ENCODE data around the gene CERK.
"Not testable (repeated sequence)": the region's sequence is repeated elsewhere in the genome, so short reads cannot be mapped to it uniquely, and the experiment has no call there.

Gene CERK

DNA sequence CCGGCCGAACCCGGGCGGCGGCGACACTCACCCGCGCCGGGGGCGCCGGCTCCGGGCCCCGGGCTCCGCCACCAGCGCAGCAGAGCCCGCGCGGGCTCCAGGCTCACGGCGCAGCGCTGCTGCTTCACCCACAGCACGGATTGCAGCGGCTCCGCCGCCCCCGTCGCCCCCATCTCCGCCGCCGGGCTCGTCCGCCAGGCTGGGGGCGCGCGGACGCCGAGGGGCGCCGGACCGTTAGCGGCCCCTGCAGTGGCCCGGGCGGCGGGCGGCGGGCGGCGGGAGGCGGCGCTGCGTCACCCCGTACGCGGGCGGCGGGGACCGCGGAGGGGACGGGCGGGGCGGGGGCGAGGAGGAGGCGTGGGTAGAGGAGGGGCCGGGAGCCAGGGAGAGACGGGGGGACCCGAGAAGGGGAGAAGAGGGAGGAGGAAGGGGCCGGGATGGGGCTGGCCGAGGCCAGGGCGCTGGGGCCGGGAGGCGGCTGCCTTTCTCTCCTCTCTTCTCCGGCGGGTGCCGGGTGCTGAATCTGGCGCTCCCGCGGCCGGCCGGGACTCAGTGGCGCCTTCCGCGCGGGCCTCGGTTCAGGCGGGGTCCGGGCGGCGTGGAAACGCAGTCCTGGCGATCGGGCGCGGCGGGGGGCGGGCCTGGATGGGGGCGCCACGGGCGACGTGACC lies at the start of gene CERK:
CERK (minus strand) TSS at position 277 of the 671 bp plus-strand sequence; CDS start at position 173, 104 bp downstream.
- peak; percentile 57 for DNase-seq

GRCh38 chr22:46783721-46784120 lies 45.7 kb upstream of the CERK start:
- no peak for DNase-seq

DNA sequence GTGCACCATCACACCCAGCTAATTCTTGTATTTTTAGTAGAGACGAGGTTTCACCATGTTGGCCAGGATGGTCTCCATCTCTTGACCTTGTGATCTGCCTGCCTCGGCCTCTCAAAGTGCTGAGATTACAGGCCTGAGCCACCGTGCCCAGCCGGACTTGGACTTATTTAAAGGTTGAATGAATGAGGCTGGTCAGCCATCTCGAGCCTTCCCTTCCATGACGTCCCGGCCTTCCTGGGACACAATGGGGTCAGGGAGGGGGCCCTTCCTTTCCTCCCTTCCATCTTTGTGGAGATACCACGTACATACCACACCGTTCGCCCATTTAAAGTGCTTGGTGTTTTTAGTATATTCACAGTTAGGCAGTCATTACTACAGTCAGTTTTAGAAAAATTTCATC lies 44.1 kb upstream of the CERK start:
- DNase-seq, result not testable (repeated sequence)

DNA sequence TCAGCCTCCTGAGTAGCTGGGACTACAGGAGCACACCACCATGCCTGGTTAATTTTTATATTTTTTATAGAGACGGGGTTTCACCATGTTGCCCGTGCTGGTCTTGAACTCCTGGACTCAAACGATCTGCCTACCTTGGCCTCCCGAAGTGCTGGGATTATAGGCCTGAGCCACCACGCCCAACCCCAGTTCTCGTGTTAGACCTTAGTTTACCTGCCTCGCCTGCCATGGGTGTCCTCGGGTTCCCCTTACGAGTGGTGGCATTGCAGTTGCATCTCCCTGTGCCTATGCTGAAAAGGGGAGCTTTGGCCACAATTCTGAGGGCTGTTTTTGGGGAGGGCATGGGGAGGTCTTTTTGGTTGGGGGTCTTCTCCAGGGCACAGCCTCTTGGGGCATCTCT lies 43.2 kb upstream of the CERK start:
- DNase-seq, result no peak

- DNase-seq, result no peak
Observed at GRCh38 chr22:46780453-46780852, 42.4 kb upstream of the CERK start.

GRCh38 chr22:46779651-46780050 lies 41.6 kb upstream of the CERK start:
- DNase-seq, result no peak

GRCh38 chr22:46779023-46779422 lies 41.0 kb upstream of the CERK start:
- no peak for DNase-seq

DNA sequence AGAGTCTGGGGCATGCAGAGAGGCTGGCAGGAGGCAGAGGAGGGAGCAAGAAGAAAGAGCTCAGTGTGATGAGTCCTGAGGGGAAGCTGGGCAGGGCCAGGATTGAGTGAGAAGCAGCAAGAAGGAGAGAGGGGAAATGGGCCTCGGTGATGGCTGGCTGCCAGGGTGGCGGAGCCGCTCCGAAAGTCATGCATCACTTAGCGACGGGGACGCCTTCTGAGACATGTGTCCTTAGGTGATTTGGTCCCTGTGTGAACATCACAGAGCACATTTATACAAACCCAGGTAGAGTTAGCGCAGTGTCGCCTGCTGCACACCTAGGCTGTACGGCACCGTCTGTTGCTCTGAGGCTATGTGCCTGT lies 39.5 kb upstream of the CERK start:
- peak; percentile 67 for DNase-seq

DNA sequence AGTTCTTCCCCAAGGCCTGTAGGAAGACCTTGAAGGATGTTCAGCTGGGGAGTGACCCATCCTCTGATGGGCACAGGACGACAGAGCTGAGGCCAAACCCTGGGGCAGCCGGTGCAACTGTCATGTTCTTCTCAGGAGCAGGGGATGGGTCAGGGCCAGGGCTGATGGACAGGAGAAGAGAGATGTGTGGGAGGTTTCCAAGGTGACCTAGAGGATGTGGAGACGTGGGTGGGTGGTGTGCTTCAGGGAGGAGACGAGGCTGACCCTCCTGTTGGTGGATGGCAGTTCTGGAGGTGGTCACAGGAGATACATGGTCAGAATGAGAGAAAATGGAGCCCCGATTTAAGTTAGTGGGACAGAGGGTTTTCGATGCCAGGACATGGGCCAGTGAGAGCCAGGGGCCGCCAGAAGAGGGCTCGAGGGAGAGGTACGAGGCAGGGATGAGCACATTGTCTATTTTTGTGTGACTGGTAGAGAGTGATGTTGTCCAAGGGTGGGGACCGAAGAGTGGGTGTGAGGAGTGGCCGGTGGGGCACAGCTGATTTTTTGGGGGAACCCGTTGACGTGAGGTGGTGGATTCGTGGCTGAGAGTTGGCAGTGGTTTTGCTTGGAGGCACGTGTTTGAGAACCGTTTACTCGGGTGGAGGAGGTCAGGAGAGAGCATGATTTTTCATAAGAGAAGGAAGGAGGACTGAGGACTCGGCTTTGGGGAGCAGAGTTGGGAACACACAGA lies 39.0 kb upstream of the CERK start:
- DNase-seq, result no peak

GRCh38 chr22:46775850-46776826 lies 38.1 kb upstream of the CERK start:
- DNase-seq, result no peak

DNA sequence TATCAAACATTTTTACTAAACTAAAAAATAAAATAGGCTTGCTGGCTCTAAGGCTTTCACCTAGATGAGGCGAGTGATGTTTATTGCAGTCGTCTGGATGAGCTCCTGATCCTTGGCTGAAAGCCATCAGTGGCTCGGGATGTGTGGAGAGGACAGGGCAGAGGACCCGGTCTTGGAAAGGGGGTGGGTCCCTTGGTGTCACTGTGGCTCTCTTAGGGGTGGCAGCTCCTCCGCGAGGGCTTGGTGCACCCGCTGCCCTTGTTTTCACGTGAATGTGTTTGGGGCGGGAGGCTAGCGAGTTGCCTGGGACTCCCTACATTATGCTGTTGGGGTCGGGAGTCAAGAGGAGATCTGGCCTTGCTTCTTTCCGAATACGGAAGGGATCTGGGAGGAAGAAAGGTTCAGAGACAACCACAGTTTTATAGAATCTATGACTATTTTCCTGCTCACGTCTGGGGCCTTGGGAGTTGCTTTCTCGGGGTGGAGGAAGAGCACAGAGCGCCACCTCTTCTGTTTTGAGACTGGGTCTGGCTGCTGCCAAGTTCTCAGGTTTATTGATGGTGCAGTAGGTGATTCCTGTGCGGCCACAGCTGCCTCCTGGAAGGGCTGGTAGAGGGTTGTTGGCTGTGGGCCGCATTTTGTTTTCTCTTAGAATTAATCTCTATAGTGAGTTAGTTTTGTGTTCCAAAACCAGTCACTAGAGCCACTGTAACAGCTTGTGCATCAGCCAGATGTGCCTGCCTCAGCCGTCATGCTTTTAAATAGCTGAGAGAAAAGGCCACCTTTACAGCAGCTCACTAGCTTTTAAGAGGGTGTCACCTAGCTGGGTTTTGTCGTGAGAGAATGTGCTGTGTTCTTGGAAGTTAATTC lies 37.2 kb upstream of the CERK start:
- no peak for DNase-seq

GRCh38 chr22:46774253-46774979 lies 36.4 kb upstream of the CERK start:
- DNase-seq, result peak; percentile 96

DNA sequence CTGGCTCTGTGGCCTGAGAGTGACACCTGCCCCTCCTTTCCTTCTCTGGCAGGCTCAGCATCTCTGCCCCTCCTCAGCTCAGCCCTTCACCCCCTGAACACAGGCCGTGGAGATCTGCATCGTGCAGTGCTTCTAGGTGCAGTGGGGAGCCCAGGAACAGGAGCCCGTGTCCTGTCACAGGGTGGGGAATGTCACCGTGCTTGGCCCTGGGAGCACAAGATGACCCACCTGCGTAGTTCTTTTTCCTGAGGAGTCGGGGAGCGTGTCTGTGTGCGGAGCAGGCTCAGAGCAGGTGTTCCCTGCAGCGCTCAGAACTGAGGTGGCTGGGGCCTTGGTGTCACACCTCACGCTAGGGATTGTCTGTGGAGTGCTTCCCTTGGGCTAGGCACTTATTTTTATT lies 35.0 kb upstream of the CERK start:
- DNase-seq, result no peak

- peak; percentile 90 for DNase-seq
Observed at GRCh38 chr22:46770726-46771125, 32.7 kb upstream of the CERK start.

- DNase-seq, result no peak
Observed at GRCh38 chr22:46770151-46770641, 32.1 kb upstream of the CERK start.

DNA sequence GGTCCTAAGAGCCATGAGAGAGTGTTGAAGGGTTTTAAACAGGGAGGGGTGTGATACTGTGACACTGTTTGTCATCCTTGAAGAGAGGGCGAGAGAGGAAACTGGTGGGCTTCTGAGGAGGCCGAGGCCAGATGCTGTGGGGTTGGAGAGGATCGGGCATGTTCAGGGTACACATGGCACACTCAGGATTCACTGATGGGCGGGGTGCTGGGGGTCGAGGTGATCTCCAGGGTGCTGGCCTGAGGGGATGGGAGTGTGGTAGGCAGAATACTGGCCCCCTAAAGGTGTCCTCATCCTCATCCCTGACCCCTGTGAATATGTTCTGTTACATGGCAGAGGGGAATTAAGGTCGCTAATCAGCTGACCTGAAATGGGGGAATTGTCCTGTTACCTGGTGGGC lies 31.7 kb upstream of the CERK start:
- no peak for DNase-seq

DNA sequence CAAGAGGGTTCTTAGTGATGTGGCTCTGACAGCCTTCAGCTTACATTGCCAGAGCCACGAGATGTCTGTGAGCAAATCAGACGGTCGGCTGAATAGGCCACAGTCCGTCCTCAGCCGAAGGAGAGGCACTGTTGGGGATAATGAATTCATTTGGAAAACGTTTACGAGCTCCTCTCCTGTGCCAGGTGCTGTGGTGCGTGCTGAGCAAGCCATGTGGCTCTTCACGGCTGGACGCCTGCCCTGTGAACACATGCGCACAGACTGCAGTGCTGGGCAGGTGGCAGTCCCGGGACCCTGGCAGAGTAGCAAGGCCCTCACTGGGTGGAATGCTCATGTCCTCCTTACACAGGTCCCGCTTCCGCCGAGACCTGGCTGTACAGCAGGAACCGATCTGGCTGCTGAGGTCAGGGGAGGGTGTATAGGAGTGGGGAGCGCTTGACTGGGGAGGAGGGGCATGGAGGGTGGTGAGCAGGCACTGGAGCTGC lies 31.2 kb upstream of the CERK start:
- DNase-seq, result no peak

- no peak for DNase-seq
Observed at GRCh38 chr22:46767249-46767985, 29.4 kb upstream of the CERK start.

- no peak for DNase-seq
Observed at GRCh38 chr22:46766611-46767010, 28.6 kb upstream of the CERK start.

DNA sequence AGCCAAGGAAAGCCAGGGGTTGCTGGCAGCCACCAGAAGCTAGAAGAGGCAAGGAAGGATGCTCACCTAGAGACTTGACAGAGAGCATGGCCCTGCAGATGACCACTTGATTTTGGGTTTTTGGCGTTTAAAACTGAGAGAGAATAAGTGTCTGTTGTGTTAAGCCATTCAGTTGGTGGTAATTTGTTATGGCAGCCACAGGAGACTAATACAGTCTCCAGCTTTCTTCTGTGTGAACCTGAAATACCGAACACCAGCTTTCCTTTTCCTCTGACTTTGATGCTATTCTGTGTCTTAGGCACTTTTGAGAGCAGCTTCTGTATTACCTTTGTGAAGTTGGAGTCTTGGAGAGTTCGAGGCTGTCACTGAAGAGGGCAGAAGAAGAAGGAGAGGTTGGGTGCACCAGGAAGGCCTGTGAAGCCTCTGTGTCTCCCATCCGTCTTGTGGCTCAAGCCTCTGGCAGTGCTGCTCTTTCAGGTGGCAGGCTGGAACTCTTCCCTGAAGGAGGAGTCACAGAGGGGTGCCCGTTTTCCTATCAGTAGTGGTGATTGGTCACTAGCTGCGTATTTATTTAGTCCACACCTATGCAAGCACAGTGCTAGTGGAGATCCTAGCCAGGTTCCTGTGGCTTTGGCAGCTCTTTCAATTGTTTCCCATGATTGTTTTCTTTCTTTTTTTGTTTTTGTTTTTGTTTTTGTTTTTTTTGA lies 26.9 kb upstream of the CERK start:
- DNase-seq, result no peak
